Omental fat pad (tissue), 4 donors: Measurements from ENCODE around the gene BLACAT1. TPM values are rescaled to one million over a fixed set of nuclear protein-coding genes. Genes with fewer than 3 reads are reported as not detected.
"Not testable (repeated sequence)": the region's sequence is repeated elsewhere in the genome, so short reads cannot be mapped to it uniquely, and the experiment has no call there.

Source experiments
- ATAC-seq: fragments of 150-250 bp; one replicate; pipeline ENCODE4 v1.9.1; 2016; ENCODE audit warnings: mild to moderate bottlenecking, moderate library complexity; ENCODE audit not compliant: low FRiP score
- DNase-seq: peaks from one replicate; pipeline ENCODE4 v3.0.0-alpha.2; 2019; ENCODE audit warnings: low spot score
- CTCF ChIP-seq, 3 donors: fragments of 450-650 bp; IDR thresholded peaks; one replicate each; pipeline ENCODE4 v1.5.1; 2016 to 2017; ENCODE audit warnings: antibody characterized with exemption in 3 of 3, mild to moderate bottlenecking in 3 of 3, moderate library complexity in 2 of 3
- total RNA-seq, 4 donors: library from RNA; depleted of rRNA; stranded (reverse); fragments of >200 nt; gene quantifications; one replicate each; pipeline ENCODE4 v1.1.0, GENCODE V29; 2016

Gene BLACAT1
- total RNA-seq, 4 donors from 2014 or later: 0.36 to 0.65 TPM; not detected in 2

- DNase-seq (no peak), ATAC-seq (peak; percentile 71)
- TF ChIP-seq CTCF (IDR thresholded peaks at IDR 0.05): peak in 2 of 3 donors; percentile 50 to 76
These were observed 29.4 kb upstream of the BLACAT1 start for GRCh38 chr1:205484985-205485967.

- no peak for TF ChIP-seq CTCF (IDR thresholded peaks at IDR 0.05)
- ATAC-seq (no peak), DNase-seq (no peak)
These were observed 27.5 kb upstream of the BLACAT1 start for GRCh38 chr1:205483372-205483771.

- DNase-seq, ATAC-seq: not testable (repeated sequence)
These were observed 26.7 kb upstream of the BLACAT1 start for GRCh38 chr1:205482587-205482986.

- ATAC-seq (no peak), DNase-seq (no peak)
- TF ChIP-seq CTCF (IDR thresholded peaks at IDR 0.05): no peak
These were observed 25.8 kb upstream of the BLACAT1 start for GRCh38 chr1:205481629-205482151.

GRCh38 chr1:205481218-205481617, 25.4 kb upstream of the BLACAT1 start:
- DNase-seq (no peak), ATAC-seq (no peak)
- TF ChIP-seq CTCF (IDR thresholded peaks at IDR 0.05): no peak

- DNase-seq: no peak
- no peak for ATAC-seq
- TF ChIP-seq CTCF (IDR thresholded peaks at IDR 0.05): no peak
These were observed 24.6 kb upstream of the BLACAT1 start for GRCh38 chr1:205480349-205480985.

GRCh38 chr1:205478985-205479384, 23.1 kb upstream of the BLACAT1 start:
- ATAC-seq, DNase-seq: not testable (repeated sequence)
